Left forelimb (tissue), 1 donor: ENCODE data around the gene TAF3.

Experiments
- DNase-seq: peaks from one replicate; pipeline ENCODE4 v3.0.0-alpha.2; 2018; ENCODE audit warnings: low spot score

TAF3 gene

GRCh38 chr10:7933262-7933661 lies 115.0 kb downstream of the TAF3 start:
- no peak for DNase-seq

GRCh38 chr10:7933757-7934156 lies 115.5 kb downstream of the TAF3 start:
- DNase-seq, result no peak

GRCh38 chr10:7937315-7937945 lies 119.1 kb downstream of the TAF3 start:
- DNase-seq, result no peak

- DNase-seq, result no peak
These were observed 123.3 kb downstream of the TAF3 start for GRCh38 chr10:7941576-7941975.

- DNase-seq, result no peak
These were observed 124.0 kb downstream of the TAF3 start for GRCh38 chr10:7942316-7942715.

GRCh38 chr10:7942859-7943258 lies 124.6 kb downstream of the TAF3 start:
- no peak for DNase-seq

GRCh38 chr10:7944215-7944480 lies 125.8 kb downstream of the TAF3 start:
- no peak for DNase-seq

GRCh38 chr10:7944537-7944936 lies 126.2 kb downstream of the TAF3 start:
- no peak for DNase-seq

GRCh38 chr10:7945034-7945433 lies 126.7 kb downstream of the TAF3 start:
- DNase-seq, result no peak

GRCh38 chr10:7945469-7946187 lies 127.3 kb downstream of the TAF3 start:
- DNase-seq, result no peak

- DNase-seq, result no peak
These were observed 130.2 kb downstream of the TAF3 start for GRCh38 chr10:7948371-7949000.

GRCh38 chr10:7950981-7951847 lies 132.9 kb downstream of the TAF3 start:
- DNase-seq, result no peak

GRCh38 chr10:7952266-7952665 lies 134.0 kb downstream of the TAF3 start:
- no peak for DNase-seq

GRCh38 chr10:7953447-7953846 lies 135.1 kb downstream of the TAF3 start:
- DNase-seq, result no peak

- no peak for DNase-seq
These were observed 137.1 kb downstream of the TAF3 start for GRCh38 chr10:7955446-7955845.

GRCh38 chr10:7956508-7956907 lies 138.2 kb downstream of the TAF3 start:
- DNase-seq, result no peak

- no peak for DNase-seq
These were observed 139.3 kb downstream of the TAF3 start for GRCh38 chr10:7957591-7957990.

- no peak for DNase-seq
These were observed 140.1 kb downstream of the TAF3 start for GRCh38 chr10:7958442-7958841.

- no peak for DNase-seq
These were observed 141.8 kb downstream of the TAF3 start for GRCh38 chr10:7960108-7960507.

- no peak for DNase-seq
These were observed 144.3 kb downstream of the TAF3 start for GRCh38 chr10:7962592-7962991.

GRCh38 chr10:7965457-7965856 lies 147.2 kb downstream of the TAF3 start:
- DNase-seq, result no peak

GRCh38 chr10:7967035-7967434 lies 148.7 kb downstream of the TAF3 start:
- no peak for DNase-seq
